HG03196 (cell line): ENCODE data around the gene RDH16.
"Not testable (repeated sequence)": the region's sequence is repeated elsewhere in the genome, so short reads cannot be mapped to it uniquely, and the experiment has no call there.

Source experiments
- ATAC-seq: cut with Tn5 transposase; IDR thresholded peaks from one replicate; pipeline ENCODE4 v1.9.1; 2021; ENCODE audit not compliant: unreplicated experiment

Gene RDH16

GRCh38 chr12:56989861-56990610 is 32.6 kb upstream of the RDH16 start:
- ATAC-seq: no peak

- ATAC-seq: no peak
Observed at GRCh38 chr12:56988207-56988739, 30.9 kb upstream of the RDH16 start.

GRCh38 chr12:56987551-56988053 is 30.2 kb upstream of the RDH16 start:
- ATAC-seq: no peak

- no peak for ATAC-seq
Observed at GRCh38 chr12:56987011-56987410, 29.6 kb upstream of the RDH16 start.

- ATAC-seq: not testable (repeated sequence)
Observed at GRCh38 chr12:56985714-56986113, 28.3 kb upstream of the RDH16 start.

GRCh38 chr12:56983386-56983785 is 26.0 kb upstream of the RDH16 start:
- ATAC-seq: no peak

GRCh38 chr12:56982578-56983236 is 25.3 kb upstream of the RDH16 start:
- ATAC-seq: not testable (repeated sequence)

GRCh38 chr12:56980941-56981530 is 23.6 kb upstream of the RDH16 start:
- ATAC-seq: no peak

- ATAC-seq: no peak
Observed at GRCh38 chr12:56980268-56980667, 22.9 kb upstream of the RDH16 start.

- ATAC-seq: no peak
Observed at GRCh38 chr12:56979628-56980027, 22.2 kb upstream of the RDH16 start.

- ATAC-seq: no peak
Observed at GRCh38 chr12:56978397-56979138, 21.2 kb upstream of the RDH16 start.

GRCh38 chr12:56977361-56977760 is 20.0 kb upstream of the RDH16 start:
- not testable (repeated sequence) for ATAC-seq

- not testable (repeated sequence) for ATAC-seq
Observed at GRCh38 chr12:56974224-56974623, 16.8 kb upstream of the RDH16 start.

GRCh38 chr12:56968910-56969309 is 11.5 kb upstream of the RDH16 start:
- not testable (repeated sequence) for ATAC-seq

- not testable (repeated sequence) for ATAC-seq
Observed at GRCh38 chr12:56965997-56966642, 8.7 kb upstream of the RDH16 start.

- not testable (repeated sequence) for ATAC-seq
Observed at GRCh38 chr12:56965124-56965523, 7.7 kb upstream of the RDH16 start.

- not testable (repeated sequence) for ATAC-seq
Observed at GRCh38 chr12:56963557-56963956, 6.1 kb upstream of the RDH16 start.

- ATAC-seq: not testable (repeated sequence)
Observed at GRCh38 chr12:56962247-56962646, 4.8 kb upstream of the RDH16 start.

GRCh38 chr12:56958422-56958821 is 1.0 kb upstream of the RDH16 start:
- ATAC-seq: no peak

- no peak for ATAC-seq
Observed at GRCh38 chr12:56955631-56956256, 1.7 kb downstream of the RDH16 start.
